Hippocampal formation (tissue), 2 donors: Measurements from ENCODE around the gene PGF.
A peak's percentile ranks its signal among the peaks of the same experiment; 100 is the strongest.
"Not testable (repeated sequence)": the region's sequence is repeated elsewhere in the genome, so short reads cannot be mapped to it uniquely, and the experiment has no call there.

Experiments used
- DNase-seq, 2 donors: peaks; one replicate each; lab custom pipeline; 2025; lab: John Stamatoyannopoulos, UW

Gene PGF

GRCh38 chr14:74942181-74942580 lies 13.2 kb downstream of the PGF start:
- DNase-seq, result no peak

DNA sequence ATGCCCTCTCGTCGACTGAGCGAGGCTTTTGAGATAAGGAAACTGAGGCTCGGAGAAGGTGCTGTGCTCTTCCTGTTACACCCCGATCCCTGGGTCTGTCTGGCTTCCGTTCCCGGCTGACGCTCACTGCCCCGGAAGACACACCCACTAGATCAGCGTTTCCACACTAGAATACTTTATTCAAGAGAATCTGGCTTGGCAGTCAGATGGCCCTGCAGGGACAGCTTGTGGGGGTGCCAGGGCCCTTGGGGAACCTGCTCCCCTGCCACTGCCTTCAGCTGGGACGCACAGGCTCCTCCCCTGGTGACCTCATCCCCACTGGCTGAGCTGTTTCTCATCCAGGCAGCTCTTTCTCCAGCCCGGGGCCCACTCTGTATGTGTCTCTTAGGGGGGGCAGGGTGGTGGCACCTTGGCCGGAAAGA lies 13.7 kb downstream of the PGF start:
- DNase-seq, result peak; percentile 61 to 73

DNA sequence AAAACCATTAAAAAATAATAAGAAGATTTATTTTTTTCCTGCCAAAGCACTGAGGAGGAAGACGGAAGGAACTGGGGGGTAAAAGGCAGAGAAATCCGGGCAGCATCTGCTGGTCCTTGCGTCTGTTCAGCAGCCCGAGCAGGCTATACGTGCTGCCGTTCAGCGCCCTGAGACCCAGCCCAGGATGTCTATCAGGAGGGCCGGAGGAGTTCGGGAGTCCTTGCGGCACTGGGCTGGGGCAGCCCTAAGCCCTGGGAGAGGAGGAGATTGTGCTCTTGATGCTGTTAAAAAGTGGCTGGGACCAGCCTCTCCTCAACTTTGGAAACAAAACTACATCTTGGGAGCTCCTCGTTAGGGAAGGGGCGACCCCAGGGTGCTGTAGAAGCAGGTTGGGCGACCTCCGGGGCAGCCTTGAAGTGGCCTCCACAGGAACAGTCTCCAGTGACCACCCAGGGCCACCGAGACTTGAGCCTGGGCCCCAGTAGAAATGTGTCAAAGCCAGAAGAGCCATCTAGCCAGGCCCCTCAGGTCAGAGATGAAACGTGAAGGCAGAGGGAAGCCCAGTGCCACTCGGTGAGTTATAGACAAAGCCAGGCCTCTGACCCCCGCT lies 14.3 kb downstream of the PGF start:
- no peak for DNase-seq

DNA sequence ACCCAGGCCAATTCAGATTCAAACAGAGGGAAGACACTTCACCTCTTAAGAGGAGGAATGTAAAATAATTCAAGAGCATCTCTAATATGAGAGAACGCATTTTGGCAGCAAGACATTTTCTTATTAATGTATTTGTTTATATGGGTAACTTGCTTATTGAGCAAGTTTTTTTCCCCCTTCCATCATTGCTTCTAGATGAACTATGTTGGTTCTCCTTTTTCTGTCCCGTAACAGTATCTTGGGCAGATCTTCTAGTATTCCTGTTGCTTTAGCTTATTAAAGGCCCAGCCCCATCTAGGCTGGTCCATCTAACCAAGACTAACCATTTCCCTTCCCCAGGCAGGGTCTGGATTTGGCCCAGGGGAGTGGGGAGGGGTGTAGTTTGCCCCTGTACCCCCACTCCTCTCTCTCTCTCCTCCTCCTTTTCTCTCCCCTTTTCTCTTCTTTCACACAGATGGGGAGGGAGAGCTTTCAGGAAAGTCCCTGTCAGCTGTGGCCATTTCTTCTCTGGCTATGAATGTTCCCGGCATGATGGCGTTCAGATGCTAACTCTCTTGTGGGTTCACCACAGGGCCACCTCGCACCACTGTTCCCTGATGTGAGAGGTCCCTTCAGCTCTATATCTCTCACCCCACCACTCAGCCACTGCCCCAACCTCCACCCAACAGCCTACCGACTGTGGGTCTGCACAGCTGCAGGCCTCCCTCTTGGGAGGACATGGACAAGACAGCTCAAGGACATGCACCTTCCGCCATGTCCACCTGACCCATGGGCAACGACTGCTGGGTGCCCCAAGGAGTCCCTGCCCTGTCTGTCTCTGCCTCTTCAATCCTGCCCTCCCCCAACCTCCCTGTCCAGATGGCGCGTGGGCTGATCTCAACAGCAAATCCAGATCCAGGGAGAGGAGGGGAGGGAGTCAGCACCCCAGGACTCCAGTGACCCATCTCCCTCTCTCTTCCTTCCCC lies 16.6 kb downstream of the PGF start:
- no peak for DNase-seq

GRCh38 chr14:74937171-74937570 lies 18.2 kb downstream of the PGF start:
- no peak for DNase-seq

GRCh38 chr14:74936731-74937130 lies 18.7 kb downstream of the PGF start:
- no peak for DNase-seq

DNA sequence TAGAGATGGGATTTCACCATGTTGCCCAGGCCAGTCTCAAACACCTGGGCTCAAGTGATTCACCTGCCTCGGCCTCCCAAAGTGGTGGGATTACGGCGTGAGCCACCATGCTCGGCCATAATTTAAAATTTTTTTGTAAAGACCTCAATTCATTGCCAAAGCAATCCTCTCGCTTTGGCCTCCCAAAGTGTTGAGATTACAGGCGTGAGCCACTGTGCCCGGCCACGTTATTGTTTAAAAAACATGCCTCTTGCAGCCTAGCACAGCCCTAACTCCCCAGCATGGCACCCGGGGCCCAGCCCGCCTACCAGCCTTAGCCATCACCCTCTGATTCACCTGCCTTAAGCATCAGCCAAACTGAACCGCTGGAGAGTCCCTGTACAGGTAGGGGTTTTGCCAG lies 19.2 kb downstream of the PGF start:
- DNase-seq, result no peak

- DNase-seq, result no peak
Measured at GRCh38 chr14:74935360-74935680, 20.1 kb downstream of the PGF start.

DNA sequence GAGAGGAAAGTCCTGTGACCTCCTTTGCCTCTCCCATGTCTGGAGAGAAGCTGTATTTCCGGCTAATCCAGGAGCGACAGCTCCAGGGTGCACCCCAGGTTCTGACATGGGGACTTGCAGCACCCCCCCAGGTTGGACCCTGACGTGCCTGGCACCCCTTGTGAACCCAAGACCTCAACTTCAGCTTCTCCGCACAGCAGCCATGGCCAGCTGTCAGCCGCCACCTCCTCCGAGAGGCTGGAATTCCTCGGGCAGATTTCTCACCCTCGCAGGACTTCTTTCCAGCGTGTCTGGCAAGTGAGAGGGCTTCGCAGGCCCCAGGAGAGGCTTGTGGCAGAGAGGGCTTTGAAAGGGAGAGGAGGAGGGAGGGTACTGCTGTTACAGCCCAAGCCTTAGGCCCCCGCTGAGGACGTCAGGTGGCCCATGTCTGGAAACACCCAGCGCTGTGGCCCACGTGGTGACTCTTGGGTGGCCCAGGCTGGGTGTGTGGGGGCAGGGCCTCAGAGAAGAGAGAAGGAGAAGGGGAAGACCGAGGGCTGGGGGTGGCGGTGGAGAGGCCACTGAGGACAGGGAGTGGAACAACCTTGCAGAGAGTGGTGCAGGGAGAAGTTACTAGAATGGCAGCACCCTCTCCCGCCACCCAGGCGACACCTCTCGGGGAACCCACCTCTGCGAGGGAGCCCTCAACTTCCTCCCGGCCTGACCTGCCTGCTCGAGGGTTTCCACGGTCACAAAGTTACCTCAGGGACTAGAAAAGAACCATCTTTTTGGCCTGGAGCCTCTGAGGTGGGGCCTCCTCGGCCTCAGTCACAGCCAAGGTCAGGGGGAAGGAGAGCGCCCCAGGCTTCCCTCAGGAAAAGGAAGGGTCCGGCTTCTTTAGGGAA lies 20.7 kb downstream of the PGF start:
- no peak for DNase-seq

GRCh38 chr14:74934041-74934440 lies 21.4 kb downstream of the PGF start:
- no peak for DNase-seq

GRCh38 chr14:74932936-74933335 lies 22.5 kb downstream of the PGF start:
- not testable (repeated sequence) for DNase-seq

DNA sequence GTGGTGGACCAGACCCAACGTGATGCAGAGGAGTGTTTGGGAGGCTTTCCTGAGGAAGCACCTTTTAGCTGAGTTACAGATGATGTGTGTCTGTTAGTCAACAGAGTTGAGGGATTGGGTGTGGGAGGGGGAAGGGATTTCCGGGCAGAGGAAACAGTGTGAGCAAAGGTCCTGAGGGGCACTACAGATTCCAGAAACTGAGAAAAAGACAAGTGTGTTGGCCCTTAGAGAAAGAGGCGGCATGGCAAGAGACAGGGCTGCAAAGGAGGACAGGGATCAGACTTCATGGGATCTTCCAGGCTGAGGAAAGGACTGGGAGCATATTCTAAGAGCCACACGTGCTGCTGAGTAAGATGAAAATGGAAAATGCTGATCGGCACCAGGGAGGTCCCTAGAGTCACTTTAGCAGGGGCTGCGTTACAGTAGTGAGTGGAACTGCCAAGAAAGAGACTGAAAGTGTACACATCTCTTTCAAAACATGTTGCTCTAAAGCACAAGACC lies 22.9 kb downstream of the PGF start:
- DNase-seq, result no peak

DNA sequence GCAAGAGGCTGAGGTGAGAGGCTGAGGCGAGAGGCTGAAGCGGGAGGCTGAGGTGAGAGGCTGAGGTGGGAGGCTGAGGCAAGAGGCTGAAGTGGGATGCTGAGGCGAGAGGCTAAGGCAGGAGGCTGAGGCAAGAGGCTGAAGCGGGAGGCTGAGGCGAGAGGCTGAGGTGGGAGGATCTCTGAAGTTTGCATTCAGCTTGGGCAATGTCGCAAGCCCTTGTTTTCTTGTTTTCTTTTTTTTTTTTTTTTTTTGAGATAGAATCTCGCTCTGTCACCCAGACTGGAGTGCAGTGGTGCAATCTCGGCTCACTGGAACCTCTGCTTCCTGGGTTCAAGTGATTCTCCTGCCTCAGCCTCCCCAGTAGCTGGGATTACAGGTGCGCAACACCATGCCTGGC lies 23.7 kb downstream of the PGF start:
- not testable (repeated sequence) for DNase-seq

GRCh38 chr14:74929242-74929641 lies 26.2 kb downstream of the PGF start:
- no peak for DNase-seq

- no peak for DNase-seq
Measured at GRCh38 chr14:74927225-74927624, 28.2 kb downstream of the PGF start.

DNA sequence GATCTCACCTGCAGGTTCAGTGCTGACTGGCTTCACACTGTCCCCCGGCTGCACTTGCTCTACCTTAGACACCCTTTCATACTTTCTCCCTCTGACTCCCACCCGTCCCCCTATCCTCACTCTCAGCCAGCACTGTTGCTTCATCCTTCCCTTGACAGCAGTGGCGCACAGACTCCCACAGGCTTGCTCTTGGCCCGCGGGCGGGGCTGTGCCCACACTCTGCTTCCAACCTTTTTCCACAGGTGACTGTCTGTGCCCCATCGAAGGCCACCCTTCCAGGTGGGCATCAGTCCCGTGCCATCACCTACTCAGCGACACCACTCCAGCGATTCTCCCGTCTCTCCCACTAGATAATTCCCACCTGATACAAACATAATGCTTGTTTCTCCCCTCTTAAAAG lies 31.3 kb downstream of the PGF start:
- DNase-seq, result no peak

- DNase-seq, result peak; percentile 71 to 81
Measured at GRCh38 chr14:74922752-74923401, 32.5 kb downstream of the PGF start, which contains the start of gene RPS6KL1. Gene RPS6KL1 (minus strand): TSS chr14:74923260. CDS start chr14:74921541, 1,719 bp downstream.

DNA sequence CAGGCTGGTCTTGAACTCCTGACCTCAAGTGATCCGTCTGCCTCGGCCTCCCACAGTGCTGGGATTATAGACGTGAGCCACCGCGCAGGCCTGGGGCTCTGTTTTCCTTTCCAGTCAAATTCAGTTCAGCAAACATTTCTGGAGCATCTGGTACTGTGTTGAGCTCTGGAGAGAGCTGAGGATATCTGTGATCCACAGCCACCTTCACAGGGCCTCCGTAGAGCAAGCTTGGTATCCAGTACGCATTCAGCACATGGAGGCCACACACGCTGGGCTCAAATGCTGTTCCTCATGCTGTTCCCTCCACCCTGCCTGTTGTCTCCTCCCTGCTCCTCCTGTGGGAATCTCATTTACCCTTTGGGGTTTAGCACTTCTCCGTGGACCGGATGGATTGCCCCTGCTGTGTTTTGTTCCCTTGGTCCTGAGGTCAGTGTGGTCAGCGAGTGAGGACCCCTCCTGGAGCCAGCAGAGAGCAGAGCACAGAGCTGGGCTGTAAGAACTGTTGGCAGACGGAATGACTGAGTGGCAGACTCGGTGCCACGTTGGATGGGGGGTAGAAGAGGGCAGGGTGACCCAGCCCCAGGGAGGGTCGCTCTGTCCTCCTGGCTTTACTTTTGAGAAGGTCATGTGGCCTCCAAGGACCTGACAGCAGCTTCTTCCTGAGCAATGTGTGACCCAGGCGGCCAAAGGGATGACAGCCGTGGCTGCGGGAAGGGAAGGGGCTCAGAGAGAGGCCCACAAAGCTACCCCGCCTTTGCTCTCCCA lies 33.2 kb downstream of the PGF start:
- DNase-seq, result no peak

- no peak for DNase-seq
Measured at GRCh38 chr14:74921053-74921620, 34.3 kb downstream of the PGF start.

DNA sequence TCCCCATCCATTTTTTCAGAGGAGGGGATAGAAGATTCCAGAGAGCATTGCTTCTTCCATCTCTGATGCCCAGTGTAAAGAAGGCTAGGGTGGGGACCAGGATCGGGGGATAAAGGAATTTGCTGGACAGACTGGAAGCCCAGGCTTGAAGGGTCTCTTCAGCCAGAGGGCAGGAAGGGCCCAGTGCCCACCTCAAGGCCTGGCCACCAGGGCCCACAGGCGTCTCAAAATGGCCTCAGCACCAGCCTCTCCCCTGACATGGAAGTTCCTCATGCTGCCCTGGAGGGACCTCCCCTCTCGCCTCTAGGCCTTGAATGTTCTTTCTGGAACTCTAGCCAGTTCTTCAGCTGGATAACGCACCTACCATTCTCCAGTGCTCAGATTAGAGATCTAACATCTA lies 35.1 kb downstream of the PGF start:
- no peak for DNase-seq
